Stimulated activated CD4-positive, alpha-beta T cell treated with anti-CD3 and anti-CD28 coated beads, Interleukin-12 subunit alpha, Interleukin-12 subunit beta, amount 100 ng/mL, for 48 hours (primary cell): Measurements from ENCODE around the gene TMCO1.
A peak's percentile ranks its signal among the peaks of the same experiment; 100 is the strongest.
"Not testable (repeated sequence)": the region's sequence is repeated elsewhere in the genome, so short reads cannot be mapped to it uniquely, and the experiment has no call there.

Experiments
- DNase-seq, 3 donors: peaks; one replicate each; pipeline ENCODE4 v3.0.0-alpha.2; 2020; ENCODE audit warnings: low read depth in 2 of 3, low spot score in 1 of 3

Gene TMCO1, protein sequence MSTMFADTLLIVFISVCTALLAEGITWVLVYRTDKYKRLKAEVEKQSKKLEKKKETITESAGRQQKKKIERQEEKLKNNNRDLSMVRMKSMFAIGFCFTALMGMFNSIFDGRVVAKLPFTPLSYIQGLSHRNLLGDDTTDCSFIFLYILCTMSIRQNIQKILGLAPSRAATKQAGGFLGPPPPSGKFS

GRCh38 chr1:165768513-165769394 lies at the start of gene TMCO1:
Gene TMCO1 (minus strand): TSS chr1:165768868. CDS start chr1:165768751, 117 bp downstream.
- peak; percentile 85 to 91 (median 88) for DNase-seq

DNA sequence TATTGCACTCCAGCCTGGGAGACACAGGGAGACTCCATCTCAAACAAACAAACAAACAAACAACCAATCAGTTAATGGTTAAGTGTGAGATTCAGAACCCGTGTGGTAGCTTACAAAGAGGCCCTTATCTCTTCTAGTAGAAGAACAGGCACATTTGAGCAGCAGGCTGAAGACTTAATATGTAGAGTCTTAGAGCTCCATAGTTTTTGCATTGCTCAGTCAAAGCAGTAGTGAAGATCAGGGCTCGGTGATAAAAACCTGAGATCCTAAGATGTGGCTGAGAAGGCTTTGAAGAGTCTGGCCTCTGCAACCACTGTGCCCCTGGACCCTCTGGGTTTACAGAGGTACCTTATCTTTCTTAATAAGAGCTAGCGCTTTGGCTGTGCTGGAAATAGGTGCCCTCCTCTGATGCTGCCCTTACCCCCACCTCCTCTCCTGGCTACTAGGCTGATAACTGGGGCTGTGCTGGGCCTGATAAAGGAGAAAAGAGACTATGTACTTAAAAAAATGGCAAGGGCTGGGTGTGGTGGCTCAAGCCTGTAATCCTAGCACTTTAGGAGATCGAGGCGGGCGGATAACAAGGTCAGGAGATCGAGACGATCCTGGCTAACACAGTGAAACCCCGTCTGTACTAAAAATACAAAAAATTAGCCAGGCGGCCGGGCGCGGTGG lies 48.3 kb upstream of the TMCO1 start:
- no peak for DNase-seq

DNA sequence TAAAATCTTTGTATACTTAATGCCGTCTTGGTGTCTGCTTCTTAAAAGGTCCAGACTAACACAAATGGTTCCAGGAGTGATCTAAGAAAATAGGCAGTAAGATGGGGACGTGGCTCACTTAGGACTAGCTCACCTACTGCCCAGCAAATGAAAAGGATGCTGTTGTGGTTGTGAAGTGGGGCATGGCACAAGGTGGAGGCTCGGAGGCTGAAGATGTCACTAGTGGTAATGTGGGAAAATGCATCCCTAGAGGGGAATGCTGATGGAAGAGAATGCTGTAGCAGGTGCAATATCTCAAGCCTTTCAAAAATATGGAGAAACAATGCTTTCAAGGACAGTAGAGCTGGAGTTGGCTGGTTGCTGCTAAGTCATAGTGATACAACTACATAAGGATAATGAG lies 47.5 kb upstream of the TMCO1 start:
- DNase-seq: no peak

- DNase-seq: no peak
These were observed 47.1 kb upstream of the TMCO1 start for GRCh38 chr1:165815725-165816124.

DNA sequence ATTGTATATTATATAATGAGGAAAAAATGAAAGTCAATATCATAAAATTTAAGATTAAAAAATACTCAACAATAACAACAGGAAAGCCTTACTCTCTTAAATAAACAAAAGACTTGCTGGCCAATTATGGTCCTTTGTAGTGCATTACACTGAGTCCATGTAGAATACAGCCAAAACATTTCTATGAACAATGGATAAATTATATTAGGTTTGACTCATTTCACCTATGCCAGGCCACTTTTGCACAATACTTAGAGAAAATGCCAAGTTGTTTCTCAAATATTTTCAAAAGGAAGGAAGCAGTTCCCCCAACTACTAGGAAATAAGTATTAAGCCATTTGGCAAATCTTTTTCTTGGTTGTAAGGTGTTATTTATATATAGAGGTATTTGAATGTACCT lies 38.9 kb upstream of the TMCO1 start:
- DNase-seq: no peak

DNA sequence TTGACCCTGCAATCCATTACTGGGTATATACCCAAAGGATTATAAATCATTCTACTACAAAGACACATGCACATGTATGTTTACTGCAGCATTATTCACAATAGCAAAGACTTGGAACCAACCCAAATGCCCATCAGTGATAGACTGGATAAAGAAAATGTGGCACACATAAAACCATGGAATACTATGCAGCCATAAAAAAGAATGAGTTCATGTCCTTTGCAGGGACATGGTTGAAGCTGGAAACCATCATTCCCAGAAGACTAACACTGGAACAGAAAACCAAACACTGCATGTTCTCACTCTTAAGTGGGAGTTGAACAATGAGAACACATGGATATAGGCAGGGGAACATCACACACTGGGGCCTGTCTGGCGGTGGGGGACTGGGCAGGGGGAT lies 35.8 kb upstream of the TMCO1 start:
- DNase-seq: not testable (repeated sequence)

GRCh38 chr1:165799387-165799786 lies 30.7 kb upstream of the TMCO1 start:
- no peak for DNase-seq

DNA sequence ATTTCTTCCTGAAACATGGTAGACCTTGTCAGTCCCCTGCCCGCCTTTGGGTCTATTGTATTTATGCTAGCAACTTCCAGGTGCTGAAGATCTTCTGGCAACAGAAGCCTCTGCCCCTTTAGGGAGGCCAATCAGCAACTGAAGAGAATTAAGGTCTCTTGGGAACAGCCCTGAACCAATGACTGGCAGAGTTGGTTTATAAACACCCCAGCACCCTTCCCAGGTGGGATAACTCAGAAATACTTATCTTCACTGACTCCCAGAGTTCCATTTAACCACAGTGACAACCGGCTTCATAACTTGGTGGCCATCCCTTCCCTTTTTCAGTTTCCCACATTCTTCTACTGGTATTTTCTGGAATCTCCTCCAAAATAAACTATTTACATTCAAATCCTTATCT lies 27.2 kb upstream of the TMCO1 start:
- DNase-seq: no peak

GRCh38 chr1:165793951-165794350 lies 25.3 kb upstream of the TMCO1 start:
- DNase-seq: no peak

DNA sequence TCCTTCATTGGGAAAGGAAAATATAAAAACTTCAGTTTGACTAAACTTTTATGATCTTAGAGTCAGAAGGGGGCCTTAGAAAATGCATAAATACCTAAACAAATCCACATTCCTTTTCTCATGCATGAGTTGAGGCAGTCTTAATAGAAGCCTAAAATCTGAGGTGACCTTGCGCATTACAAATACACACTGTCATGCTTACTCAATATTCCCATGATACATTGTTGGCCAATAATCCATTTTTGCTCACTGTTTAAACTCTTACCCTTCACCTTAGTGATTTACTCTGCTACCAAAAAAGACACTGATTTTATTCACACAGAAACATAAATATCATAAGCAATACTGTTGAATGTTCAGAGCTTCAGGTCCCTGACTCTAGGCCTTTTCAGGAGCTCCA lies 19.1 kb upstream of the TMCO1 start:
- DNase-seq: no peak

- DNase-seq: not testable (repeated sequence)
These were observed 14.9 kb upstream of the TMCO1 start for GRCh38 chr1:165783519-165783918.

DNA sequence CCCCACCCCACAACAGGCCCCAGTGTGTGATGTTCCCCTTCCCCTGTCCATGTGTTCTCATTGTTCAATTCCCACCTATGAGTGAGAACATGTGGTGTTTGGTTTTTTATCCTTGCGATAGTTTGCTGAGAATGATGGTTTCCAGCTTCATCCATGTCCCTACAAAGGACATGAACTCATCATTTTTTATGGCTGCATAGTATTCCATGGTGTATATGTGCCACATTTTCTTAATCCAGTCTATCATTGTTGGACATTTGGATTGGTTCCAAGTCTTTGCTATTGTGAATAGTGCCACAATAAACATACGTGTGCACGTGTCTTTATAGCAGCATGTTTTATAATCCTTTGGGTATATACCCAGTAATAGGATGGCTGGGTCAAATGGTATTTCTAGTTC lies 9.5 kb upstream of the TMCO1 start:
- DNase-seq: not testable (repeated sequence)

GRCh38 chr1:165773324-165773965 lies 4.8 kb upstream of the TMCO1 start:
- no peak for DNase-seq

DNA sequence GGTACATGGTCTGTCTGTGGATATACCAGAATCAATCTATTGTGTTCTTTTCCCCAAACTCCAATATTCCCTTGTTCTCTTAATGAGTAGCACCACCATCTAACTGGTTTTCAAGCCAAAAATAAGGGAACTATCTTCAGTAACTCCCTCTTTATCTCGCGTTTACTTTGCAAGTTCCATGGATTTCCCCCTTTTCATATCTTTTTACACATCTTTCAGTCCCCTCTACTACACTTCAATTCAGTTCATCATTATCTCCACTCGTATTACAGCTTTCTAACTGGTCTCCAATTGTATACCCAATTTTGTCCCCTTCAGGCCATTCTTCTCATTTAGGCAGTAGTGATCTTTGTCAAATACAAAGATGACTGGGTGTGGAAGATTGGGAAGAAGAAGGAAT lies 4.1 kb upstream of the TMCO1 start:
- DNase-seq: no peak

- DNase-seq: no peak
These were observed 4.4 kb downstream of the TMCO1 start for GRCh38 chr1:165764277-165764676.

- DNase-seq: peak in 1 of 3 donors; percentile 3
These were observed 5.2 kb downstream of the TMCO1 start for GRCh38 chr1:165763442-165763841.

GRCh38 chr1:165762725-165763124 lies 5.9 kb downstream of the TMCO1 start:
- DNase-seq: no peak

DNA sequence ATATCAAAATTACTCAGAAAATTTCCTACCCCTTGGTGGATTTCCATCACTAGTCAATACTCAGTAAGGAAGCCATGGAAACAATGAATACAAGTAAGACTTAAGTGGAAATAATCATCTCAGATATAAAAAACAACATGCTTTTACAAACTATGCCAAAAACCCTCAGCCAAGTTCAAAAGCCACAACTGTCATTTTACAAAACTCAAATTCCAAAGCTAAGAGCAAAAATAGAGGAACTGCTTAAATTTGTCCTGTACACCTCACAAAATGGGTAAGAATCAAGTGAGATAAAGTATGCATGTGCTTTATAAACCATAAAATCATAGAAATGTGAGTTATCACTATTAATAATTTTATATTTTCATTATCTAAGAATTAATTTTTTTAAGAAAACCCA lies 9.6 kb downstream of the TMCO1 start:
- DNase-seq: no peak

GRCh38 chr1:165755393-165756010 lies 13.2 kb downstream of the TMCO1 start:
- no peak for DNase-seq

DNA sequence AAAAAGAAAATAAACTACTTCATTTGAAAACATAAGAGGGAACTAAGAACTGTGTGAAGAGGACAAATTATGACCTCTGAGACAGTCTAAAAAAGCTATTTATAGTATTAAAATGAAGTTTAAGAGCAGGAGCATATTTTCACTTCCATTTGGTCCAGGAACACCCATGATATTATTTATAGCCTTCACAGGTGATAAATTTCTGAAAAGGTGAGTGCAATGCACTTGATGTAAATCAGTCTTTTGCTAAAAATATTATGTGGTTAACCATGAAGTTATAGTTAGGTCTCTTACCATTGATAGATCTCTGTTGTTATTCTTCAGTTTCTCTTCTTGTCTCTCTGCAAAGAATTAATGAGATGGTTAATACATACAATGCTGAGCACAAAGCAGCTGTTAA lies 14.7 kb downstream of the TMCO1 start:
- no peak for DNase-seq

- DNase-seq: no peak
These were observed 20.1 kb downstream of the TMCO1 start for GRCh38 chr1:165748550-165748949.
